KMS-11 (cell line): Measurements from ENCODE around the gene KRT7.
A peak's percentile ranks its signal among the peaks of the same experiment; 100 is the strongest.

ENCODE experiments used
- H2AFZ ChIP-seq: fragments of 200-600 bp; sonication (generic); 2 replicates; pipeline ENCODE4 v1.6.1; 2016; ENCODE audit warnings: antibody characterized with exemption, mixed run types, low read depth
- H3K27ac ChIP-seq: fragments of 200-600 bp; sonication (generic); 2 replicates; pipeline ENCODE4 v1.6.1; 2016; ENCODE audit warnings: mild to moderate bottlenecking, mixed run types
- H3K27me3 ChIP-seq: fragments of 200-600 bp; sonication (generic); 2 replicates; pipeline ENCODE4 v1.6.1; 2017; ENCODE audit warnings: mild to moderate bottlenecking, low read depth, mixed run types, moderate library complexity; ENCODE audit not compliant: insufficient read depth
- H3K36me3 ChIP-seq: fragments of 200-600 bp; sonication (generic); 2 replicates; pipeline ENCODE4 v1.6.1; 2017; ENCODE audit warnings: mild to moderate bottlenecking, mixed run types; ENCODE audit not compliant: insufficient read depth
- H3K4me1 ChIP-seq: fragments of 200-600 bp; sonication (generic); 2 replicates; pipeline ENCODE4 v1.6.1; 2016; ENCODE audit warnings: mild to moderate bottlenecking, low read depth, mixed run types; ENCODE audit not compliant: poor library complexity, severe bottlenecking
- H3K4me2 ChIP-seq: fragments of 200-600 bp; sonication (generic); 2 replicates; pipeline ENCODE4 v1.7.0; 2016; ENCODE audit warnings: mild to moderate bottlenecking, mixed run types
- H3K4me3 ChIP-seq: fragments of 200-600 bp; sonication (generic); IDR thresholded peaks from 2 replicates; pipeline ENCODE4 v1.6.1; 2017; ENCODE audit warnings: low read depth, low read length, mixed read lengths; ENCODE audit not compliant: insufficient read depth
- H3K79me2 ChIP-seq: fragments of 200-600 bp; sonication (generic); 2 replicates; pipeline ENCODE4 v1.6.1; 2016; ENCODE audit warnings: low read depth, mixed run types; ENCODE audit not compliant: insufficient read depth
- H3K9ac ChIP-seq: fragments of 200-600 bp; sonication (generic); 2 replicates; pipeline ENCODE4 v1.6.1; 2016; ENCODE audit warnings: mild to moderate bottlenecking, mixed run types
- H4K20me1 ChIP-seq: fragments of 200-600 bp; sonication (generic); 2 replicates; pipeline ENCODE4 v1.6.1; 2016; ENCODE audit warnings: mild to moderate bottlenecking, mixed run types; ENCODE audit not compliant: insufficient read depth
- TF ChIP-seq, protein P1 (sequence below): fragments of 200-600 bp; sonication (generic); conservative IDR thresholded peaks from 2 replicates; pipeline ENCODE4 v1.6.1; 2017; ENCODE audit warnings: low read depth, mild to moderate bottlenecking, antibody characterized with exemption, low read length, moderate library complexity, mixed read lengths

Gene KRT7

DNA sequence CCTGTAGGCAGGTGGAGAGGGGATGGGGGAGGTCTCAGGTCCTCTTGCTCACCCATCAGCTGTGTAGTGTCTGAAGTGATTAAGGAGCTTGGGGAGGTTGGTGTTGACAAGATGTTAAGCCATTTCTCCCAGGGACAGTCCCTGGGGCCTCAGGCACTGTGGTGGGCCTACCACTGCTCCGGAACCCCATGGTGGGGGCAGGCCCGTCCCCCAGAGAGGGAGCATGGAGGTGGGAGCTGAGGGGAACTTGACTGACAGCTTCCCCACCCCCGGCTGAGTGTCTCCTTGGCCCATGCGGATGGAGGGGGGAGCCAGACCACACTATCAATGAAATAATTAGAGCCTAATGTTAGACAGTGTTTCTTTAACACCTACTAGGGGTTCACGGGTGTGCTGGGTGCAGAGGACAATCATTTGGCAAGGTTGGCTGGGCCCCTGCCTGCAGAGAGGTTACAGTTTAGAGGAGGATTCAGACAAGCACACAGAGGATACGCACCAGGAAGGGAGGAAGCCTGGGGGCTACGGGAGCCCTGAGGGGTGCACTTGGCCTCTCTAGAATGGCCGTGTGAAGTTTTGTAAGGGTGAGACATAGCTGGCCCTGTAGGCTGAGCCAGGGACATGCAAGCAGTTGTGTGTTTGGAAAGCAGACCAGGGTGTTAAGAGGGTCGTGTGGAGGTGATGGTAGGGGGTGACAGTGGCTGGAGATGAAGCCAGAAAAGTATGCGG, 22.0 kb upstream of the KRT7 start:
- Histone ChIP-seq H3K4me1 (peaks cover 6% of the 10 kb centered on the region), H3K36me3 (no peaks in the 10 kb centered on the region), H2AFZ (no peak overlapping the region), H4K20me1 (no peaks in the 10 kb centered on the region), H3K27ac (no peak overlapping the region), H3K9ac (no peak overlapping the region), H3K79me2 (no peaks in the 10 kb centered on the region), H3K27me3 (peaks cover 16% of the 10 kb centered on the region; the same call in 1 of the 2 replicates), H3K4me2 (no peak overlapping the region), H3K4me3 (no peak overlapping the region)
- TF ChIP-seq, protein P1, sequence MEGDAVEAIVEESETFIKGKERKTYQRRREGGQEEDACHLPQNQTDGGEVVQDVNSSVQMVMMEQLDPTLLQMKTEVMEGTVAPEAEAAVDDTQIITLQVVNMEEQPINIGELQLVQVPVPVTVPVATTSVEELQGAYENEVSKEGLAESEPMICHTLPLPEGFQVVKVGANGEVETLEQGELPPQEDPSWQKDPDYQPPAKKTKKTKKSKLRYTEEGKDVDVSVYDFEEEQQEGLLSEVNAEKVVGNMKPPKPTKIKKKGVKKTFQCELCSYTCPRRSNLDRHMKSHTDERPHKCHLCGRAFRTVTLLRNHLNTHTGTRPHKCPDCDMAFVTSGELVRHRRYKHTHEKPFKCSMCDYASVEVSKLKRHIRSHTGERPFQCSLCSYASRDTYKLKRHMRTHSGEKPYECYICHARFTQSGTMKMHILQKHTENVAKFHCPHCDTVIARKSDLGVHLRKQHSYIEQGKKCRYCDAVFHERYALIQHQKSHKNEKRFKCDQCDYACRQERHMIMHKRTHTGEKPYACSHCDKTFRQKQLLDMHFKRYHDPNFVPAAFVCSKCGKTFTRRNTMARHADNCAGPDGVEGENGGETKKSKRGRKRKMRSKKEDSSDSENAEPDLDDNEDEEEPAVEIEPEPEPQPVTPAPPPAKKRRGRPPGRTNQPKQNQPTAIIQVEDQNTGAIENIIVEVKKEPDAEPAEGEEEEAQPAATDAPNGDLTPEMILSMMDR, result no peak

DNA sequence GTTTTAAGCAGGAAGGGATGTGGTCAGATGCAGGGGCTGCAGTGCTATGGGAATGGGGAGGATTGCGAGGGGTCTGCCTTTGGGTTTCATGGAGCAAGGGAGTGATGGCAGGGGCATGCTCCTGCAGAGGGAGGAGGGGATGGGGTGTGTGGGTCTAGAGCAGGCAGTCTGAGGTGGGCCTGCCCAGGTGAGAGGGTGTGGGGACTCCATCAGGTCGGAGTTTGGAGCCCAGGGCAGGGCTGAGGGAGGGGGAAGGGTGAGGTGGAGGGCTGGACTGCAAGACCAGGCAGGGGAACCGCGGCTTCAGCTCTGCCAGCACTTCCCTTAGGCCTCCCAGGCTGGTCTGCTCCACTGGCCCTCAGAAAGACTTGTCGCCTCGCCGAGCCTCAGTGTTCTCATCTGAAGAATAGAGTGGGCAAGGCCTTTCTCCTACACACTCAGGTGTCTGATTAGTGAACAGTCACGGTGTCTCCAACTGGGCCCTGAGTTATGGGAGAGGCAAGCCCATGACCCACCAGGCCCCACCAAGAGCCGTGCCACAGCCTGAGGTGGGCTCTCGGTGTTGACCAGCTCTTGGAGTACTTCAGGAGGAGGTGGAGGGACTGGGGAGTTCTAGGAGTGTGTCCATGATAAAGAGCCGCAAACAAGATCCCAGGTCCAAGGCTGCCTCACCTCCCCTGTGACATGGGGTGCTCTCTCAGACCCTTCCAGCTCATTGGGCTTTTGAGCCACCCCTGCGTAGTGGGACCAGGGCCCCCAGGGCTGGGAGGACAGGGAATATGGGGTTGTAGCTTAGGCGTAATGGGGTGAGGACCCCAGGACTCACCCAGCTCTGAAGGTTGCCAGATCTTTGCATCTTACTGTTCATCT, 21.1 kb upstream of the KRT7 start:
- Histone ChIP-seq H3K27me3 (peaks cover 16% of the 10 kb centered on the region; the same call in 1 of the 2 replicates), H4K20me1 (no peaks in the 10 kb centered on the region), H3K9ac (no peak overlapping the region), H3K27ac (no peak overlapping the region), H3K4me1 (peaks cover 6% of the 10 kb centered on the region), H3K79me2 (no peaks in the 10 kb centered on the region), H2AFZ (no peak overlapping the region), H3K4me3 (no peak overlapping the region), H3K4me2 (no peak overlapping the region), H3K36me3 (no peaks in the 10 kb centered on the region)
- TF ChIP-seq, protein P1, result no peak

DNA sequence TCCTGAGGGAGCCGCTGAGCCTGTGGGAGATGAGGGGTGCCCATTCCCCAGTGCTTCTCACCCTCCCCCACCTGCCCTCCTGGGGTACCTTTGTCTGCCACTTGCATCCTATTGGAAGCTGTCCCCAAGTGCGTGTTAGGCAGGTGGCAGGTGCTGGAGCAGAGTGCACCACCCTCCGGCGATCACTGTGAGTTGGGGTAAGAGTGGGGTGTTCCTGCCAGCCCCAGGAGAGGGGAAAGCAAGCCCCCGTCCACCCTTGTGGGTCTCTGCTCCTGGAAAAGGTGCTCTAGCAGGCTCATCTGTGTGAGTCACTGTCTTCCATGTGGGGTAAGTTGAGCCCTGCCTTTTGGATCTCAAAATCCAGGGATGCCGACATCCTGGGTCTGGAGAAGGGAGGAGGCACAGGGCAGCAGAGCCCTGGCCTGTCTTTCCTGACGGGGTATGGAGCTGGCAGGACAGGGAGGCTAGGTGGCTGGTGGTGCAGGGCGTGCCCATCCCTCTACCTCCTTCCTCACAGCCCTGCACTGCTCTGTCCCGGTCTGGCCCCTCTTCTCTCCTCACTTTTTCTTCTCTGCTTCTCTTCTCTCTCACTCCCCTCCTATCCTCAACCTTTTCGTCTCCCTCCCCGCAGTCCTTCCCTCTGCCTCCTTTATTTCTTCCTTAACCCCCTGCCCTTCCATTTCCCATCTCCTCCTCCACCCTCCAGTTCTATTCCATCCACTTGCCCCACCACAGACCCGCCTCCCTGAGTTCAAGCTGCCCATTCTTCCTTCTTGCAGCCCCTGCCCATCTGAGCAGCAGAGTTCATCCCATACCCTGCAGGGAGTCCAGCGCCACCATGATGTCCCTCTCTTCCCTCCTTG, 20.1 kb upstream of the KRT7 start:
- no peaks in the 10 kb centered on the region for H3K36me3 ChIP-seq
- H2AFZ ChIP-seq, result 0 out of 2 replicates have a peak overlapping the region, but pooled peaks have one; percentile 36
- no peaks in the 10 kb centered on the region for H4K20me1 ChIP-seq
- H3K4me2 ChIP-seq, result no peak overlapping the region
- peaks cover 6% of the 10 kb centered on the region for H3K4me1 ChIP-seq
- TF ChIP-seq, protein P1, result no peak
- H3K27me3 ChIP-seq, result peaks cover 15% of the 10 kb centered on the region; the same call in 1 of the 2 replicates
- H3K79me2 ChIP-seq, result no peaks in the 10 kb centered on the region
- no peak overlapping the region for H3K27ac ChIP-seq
- H3K4me3 ChIP-seq, result no peak overlapping the region
- no peak overlapping the region for H3K9ac ChIP-seq
